Thoracic aorta (tissue), 2 donors: ENCODE measurements around the gene XXYLT1. TPM values are rescaled to one million over a fixed set of nuclear protein-coding genes. Genes with fewer than 3 reads are reported as not detected.

Experiments used
- ATAC-seq: fragments of 150-250 bp; one replicate; pipeline ENCODE4 v1.8.0; 2017; ENCODE audit warnings: low read depth; ENCODE audit not compliant: insufficient number of reproducible peaks, low FRiP score
- DNase-seq: peaks from one replicate; pipeline ENCODE4 v3.0.0-alpha.2; 2020; ENCODE audit warnings: low spot score
- H3K27ac ChIP-seq, 2 donors: fragments of 200-600 bp; sonication (generic); 1 replicate in 1 of 2; 2 replicates in 1 of 2; pipeline ENCODE4 v1.5.1; 2016; ENCODE audit warnings: mild to moderate bottlenecking in 2 of 2, moderate library complexity in 2 of 2
- H3K27me3 ChIP-seq: fragments of 200-600 bp; sonication (generic); replicated peaks from 2 replicates; pipeline ENCODE4 v1.6.0; 2016; ENCODE audit warnings: mild to moderate bottlenecking; ENCODE audit not compliant: insufficient read depth
- H3K36me3 ChIP-seq: fragments of 200-600 bp; sonication (generic); one replicate; pipeline ENCODE4 v1.5.1; 2016
- H3K4me1 ChIP-seq, 2 donors: fragments of 200-600 bp; sonication (generic); 1 replicate in 1 of 2; 2 replicates in 1 of 2; pipeline versions ENCODE4 v1.5.1 to v1.6.0; 2016; ENCODE audit warnings: low read depth in 2 of 2, mild to moderate bottlenecking in 1 of 2; ENCODE audit not compliant: control insufficient read depth in 1 of 2
- H3K4me3 ChIP-seq: fragments of 200-600 bp; sonication (generic); 2 replicates; pipeline ENCODE4 v1.5.1; 2016; ENCODE audit warnings: mild to moderate bottlenecking
- H3K9me3 ChIP-seq: fragments of 200-600 bp; sonication (generic); 2 replicates; pipeline ENCODE4 v1.5.1; 2016
- total RNA-seq, 2 donors: library from RNA; depleted of rRNA; stranded (reverse); fragments of >200 nt; gene quantifications; one replicate each; pipeline versions ENCODE4 v1.1.0 to v1.2.3, GENCODE V29; 2016
- TF ChIP-seq, protein P1 (sequence below): fragments of 200-600 bp; sonication (generic); IDR thresholded peaks from one replicate; pipeline ENCODE4 v1.5.1; 2019; ENCODE audit warnings: antibody characterized with exemption

The XXYLT1 gene
- total RNA-seq, 2 donors from 2014 or later = 17.7 to 21.2 TPM

- no peak overlapping the region for H3K4me3 ChIP-seq
- H3K36me3 ChIP-seq = no peaks in the 10 kb centered on the region
- H3K27ac ChIP-seq = no peak overlapping the region
- TF ChIP-seq, protein P1, sequence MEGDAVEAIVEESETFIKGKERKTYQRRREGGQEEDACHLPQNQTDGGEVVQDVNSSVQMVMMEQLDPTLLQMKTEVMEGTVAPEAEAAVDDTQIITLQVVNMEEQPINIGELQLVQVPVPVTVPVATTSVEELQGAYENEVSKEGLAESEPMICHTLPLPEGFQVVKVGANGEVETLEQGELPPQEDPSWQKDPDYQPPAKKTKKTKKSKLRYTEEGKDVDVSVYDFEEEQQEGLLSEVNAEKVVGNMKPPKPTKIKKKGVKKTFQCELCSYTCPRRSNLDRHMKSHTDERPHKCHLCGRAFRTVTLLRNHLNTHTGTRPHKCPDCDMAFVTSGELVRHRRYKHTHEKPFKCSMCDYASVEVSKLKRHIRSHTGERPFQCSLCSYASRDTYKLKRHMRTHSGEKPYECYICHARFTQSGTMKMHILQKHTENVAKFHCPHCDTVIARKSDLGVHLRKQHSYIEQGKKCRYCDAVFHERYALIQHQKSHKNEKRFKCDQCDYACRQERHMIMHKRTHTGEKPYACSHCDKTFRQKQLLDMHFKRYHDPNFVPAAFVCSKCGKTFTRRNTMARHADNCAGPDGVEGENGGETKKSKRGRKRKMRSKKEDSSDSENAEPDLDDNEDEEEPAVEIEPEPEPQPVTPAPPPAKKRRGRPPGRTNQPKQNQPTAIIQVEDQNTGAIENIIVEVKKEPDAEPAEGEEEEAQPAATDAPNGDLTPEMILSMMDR = no peak
- no peak for ATAC-seq
- H3K9me3 ChIP-seq = no peaks in the 10 kb centered on the region
- H3K4me1 ChIP-seq = peaks cover 0 to 6% of the 10 kb centered on the region in 2 donors
- DNase-seq = no peak
- no peaks in the 10 kb centered on the region for H3K27me3 ChIP-seq
Observed at GRCh38 chr3:195060531-195061291, 210.2 kb downstream of the XXYLT1 start.

DNA sequence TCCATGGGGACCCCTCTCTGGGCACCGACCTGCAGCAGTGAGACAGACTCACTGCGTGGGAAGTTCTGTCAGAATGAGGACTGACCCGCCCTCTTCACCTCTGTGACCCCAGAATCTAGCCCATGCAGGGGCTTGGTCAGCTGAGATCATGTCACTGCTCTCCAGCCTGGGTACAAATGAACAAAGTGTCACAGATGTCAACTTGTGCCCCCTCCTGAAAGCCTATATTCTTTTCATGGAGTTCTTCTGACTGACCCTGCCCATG, 210.8 kb downstream of the XXYLT1 start:
- TF ChIP-seq, protein P1 = no peak
- DNase-seq = no peak
- Histone ChIP-seq H3K4me1 (peaks cover 0 to 6% of the 10 kb centered on the region in 2 donors), H3K9me3 (no peaks in the 10 kb centered on the region), H3K36me3 (no peaks in the 10 kb centered on the region), H3K27ac (no peak overlapping the region), H3K4me3 (no peak overlapping the region), H3K27me3 (no peaks in the 10 kb centered on the region)
- no peak for ATAC-seq

DNA sequence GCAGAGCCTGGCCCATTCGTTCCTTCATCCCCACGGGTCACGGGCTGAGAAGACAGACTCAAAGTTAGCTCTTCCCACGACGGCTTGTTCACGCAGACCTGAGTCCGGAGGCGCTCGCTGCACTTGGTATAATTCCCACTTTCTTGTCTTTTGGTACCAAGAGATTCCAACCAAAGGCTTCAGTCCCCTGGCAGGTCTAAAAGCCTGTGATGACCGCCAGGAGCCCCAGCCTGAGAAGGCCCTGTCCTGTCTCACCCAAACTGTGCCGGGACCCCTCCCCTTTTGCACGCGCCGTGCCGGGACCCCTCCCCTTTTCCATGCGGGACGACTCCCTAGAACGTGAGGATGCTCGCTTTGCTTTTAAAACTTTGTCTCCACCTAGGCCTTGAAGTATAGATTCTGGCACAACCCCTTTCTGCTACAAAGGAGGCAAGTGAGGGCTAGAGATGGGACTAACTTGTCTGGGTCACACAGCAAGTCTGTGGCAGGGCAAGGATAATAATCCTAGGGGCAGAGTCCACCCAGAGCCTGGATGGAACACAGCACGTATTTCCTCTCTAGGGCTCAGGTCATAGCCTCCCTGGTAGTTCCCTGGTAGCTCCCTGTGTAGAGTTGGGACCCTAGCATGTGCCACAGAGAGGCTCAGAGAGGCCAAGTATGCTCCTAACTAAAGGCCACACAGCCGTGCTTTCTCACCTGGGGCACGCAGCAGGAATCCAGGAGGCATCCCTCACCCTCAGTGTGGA, 211.3 kb downstream of the XXYLT1 start:
- DNase-seq (no peak), ATAC-seq (no peak)
- peaks cover 0 to 6% of the 10 kb centered on the region in 2 donors for H3K4me1 ChIP-seq
- H3K4me3 ChIP-seq = no peak overlapping the region
- TF ChIP-seq, protein P1 = no peak
- no peaks in the 10 kb centered on the region for H3K27me3 ChIP-seq
- H3K36me3 ChIP-seq = no peaks in the 10 kb centered on the region
- no peak overlapping the region for H3K27ac ChIP-seq
- no peaks in the 10 kb centered on the region for H3K9me3 ChIP-seq

- no peak overlapping the region for H3K4me3 ChIP-seq
- TF ChIP-seq, protein P1 = no peak
- DNase-seq (no peak), ATAC-seq (no peak)
- H3K9me3 ChIP-seq = no peaks in the 10 kb centered on the region
- no peaks in the 10 kb centered on the region for H3K27me3 ChIP-seq
- H3K4me1 ChIP-seq = no peaks in the 10 kb centered on the region
- no peak overlapping the region for H3K27ac ChIP-seq
- H3K36me3 ChIP-seq = no peaks in the 10 kb centered on the region
Observed at GRCh38 chr3:195059006-195059350, 212.0 kb downstream of the XXYLT1 start.

- Histone ChIP-seq H3K27ac (no peak overlapping the region), H3K4me1 (no peaks in the 10 kb centered on the region), H3K9me3 (peaks cover 3% of the 10 kb centered on the region), H3K4me3 (no peak overlapping the region), H3K36me3 (no peaks in the 10 kb centered on the region), H3K27me3 (no peaks in the 10 kb centered on the region)
- DNase-seq (no peak), ATAC-seq (no peak)
- TF ChIP-seq, protein P1 = no peak
Observed at GRCh38 chr3:195058336-195059005, 212.5 kb downstream of the XXYLT1 start.
